GM19328 (cell line): ENCODE data around the gene PLCXD3.

ENCODE experiments used
- ATAC-seq: cut with Tn5 transposase; IDR thresholded peaks from one replicate; pipeline ENCODE4 v1.9.1; 2021; ENCODE audit warnings: mild to moderate bottlenecking, moderate library complexity; ENCODE audit not compliant: unreplicated experiment

Gene PLCXD3

DNA sequence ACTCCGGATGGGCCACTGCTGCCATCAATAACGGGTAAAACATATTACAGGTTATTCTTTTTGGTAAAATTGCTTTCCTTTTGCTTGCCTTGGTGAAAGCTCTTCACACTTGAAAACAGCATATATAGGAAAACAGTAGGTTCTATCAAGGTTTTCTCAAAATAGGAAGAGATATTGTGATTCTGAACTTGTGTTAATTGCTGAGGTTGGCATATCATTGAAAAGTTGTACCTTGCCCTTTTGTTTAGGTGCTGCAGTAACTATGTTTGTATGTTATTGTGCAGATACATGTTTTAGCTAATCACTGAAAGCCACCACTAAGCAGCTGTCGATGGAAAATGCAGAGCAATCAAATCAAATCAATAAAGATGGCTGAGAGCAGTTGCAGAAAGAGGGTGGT is 219.1 kb downstream of the PLCXD3 start:
- no peak for ATAC-seq

GRCh38 chr5:41290810-41291209 is 219.6 kb downstream of the PLCXD3 start:
- ATAC-seq, result no peak

GRCh38 chr5:41289970-41290464 is 220.4 kb downstream of the PLCXD3 start:
- ATAC-seq, result no peak

- ATAC-seq, result no peak
Observed at GRCh38 chr5:41286696-41287095, 223.7 kb downstream of the PLCXD3 start.

- ATAC-seq, result no peak
Observed at GRCh38 chr5:41286165-41286564, 224.2 kb downstream of the PLCXD3 start.

GRCh38 chr5:41284938-41285337 is 225.5 kb downstream of the PLCXD3 start:
- no peak for ATAC-seq

DNA sequence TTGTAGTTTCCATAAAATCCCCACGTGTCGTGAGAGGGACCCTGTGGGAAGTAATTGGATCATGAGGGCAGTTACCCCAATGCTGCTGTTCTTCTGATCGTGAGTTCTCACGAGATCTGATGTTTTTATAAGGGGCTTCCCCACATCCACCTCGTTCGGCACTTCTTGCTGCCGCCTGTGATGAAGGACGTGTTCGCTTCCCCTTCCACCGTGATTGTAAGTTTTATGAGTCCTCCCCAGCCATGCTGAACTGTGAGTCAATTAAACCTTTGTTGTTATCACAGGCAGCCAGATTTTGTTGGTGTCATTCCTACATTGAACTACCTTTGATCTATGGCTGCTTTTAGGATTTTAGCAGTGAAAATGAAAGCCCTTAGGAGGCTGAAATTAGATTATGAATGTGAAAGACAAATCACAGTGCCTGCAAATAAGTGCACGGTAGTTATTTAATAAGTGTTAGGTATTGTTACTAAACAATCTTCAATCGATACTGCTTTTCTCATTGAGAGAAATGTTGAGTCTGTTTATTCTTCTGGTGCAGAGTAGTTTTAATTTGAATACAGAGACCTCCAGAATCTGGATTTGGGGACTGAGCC is 229.1 kb downstream of the PLCXD3 start:
- no peak for ATAC-seq

DNA sequence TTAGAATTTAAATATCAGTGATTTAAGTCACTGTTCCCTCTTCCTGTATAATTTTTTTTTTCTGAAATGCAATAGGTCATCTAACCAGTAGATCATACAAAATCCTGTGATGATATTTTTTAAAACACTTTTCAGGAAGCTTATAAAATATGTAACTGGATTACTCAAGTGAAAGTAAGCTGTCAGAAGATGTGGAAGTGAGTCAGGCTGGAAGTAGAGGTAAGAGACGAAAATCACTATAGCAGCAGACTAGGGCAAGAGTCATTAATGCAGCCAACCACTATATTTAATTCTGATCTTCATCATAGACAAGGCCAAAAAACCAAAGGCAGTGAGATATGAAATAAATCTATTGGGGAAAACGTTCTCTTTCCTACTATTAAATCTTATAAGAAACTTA is 231.4 kb downstream of the PLCXD3 start:
- no peak for ATAC-seq

DNA sequence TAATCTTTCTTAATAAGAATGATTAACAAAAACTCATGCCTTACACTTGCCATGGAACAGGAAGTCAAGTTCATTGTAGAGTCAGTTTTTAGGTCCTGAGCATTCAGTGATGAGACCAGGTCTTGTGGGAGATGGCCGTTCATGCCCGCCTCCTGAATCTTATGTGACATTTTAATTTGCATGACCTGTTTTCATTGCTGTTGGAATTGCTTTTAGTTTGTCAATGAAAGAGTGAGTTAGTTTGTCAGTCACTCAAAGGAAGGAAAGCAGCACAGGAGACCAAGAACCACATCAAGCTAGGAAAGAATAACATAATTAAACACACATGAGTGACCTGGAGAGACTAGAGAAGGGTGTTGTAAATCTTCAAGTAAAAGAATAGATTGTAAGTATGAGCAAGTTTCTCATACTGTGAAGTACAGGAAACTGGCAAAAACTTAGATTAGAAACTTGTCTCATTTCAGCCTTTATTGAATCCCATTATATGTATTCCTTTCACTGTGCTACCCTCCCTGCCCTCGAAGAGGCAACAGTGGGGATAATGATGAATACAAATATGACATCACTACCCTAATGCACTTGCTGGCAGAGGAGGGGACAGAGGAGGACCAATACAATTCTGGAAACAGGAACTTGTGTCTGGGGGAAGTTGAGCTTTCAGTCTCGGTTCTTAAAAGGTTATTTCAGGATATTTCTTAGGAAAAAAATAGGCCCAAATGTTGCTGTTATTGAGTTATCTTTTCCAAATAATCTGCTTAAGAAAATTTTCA is 232.7 kb downstream of the PLCXD3 start:
- no peak for ATAC-seq

GRCh38 chr5:41275813-41276512 is 234.4 kb downstream of the PLCXD3 start:
- ATAC-seq, result no peak

GRCh38 chr5:41270423-41271251 is 239.8 kb downstream of the PLCXD3 start:
- peak; percentile 75 for ATAC-seq

DNA sequence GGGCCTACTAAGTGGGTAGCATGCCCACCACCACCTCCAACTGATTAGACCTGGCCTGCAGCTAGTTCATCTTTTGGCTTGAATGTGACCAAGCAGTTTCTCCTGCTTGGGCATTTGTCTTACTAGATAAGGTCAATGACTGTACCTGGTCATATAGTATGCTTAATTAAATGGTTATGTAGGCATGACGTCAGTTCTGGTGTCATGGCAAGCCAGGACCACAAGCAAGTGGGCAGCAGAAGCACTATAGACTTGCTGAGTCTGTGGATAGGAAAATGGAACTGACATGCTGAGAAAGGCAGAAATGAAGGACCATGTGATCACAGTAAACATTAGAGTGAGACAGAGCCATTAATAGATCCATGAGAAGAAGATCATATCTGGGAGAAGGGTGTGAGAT is 241.5 kb downstream of the PLCXD3 start:
- ATAC-seq, result no peak

- no peak for ATAC-seq
Observed at GRCh38 chr5:41266377-41266776, 244.0 kb downstream of the PLCXD3 start.

DNA sequence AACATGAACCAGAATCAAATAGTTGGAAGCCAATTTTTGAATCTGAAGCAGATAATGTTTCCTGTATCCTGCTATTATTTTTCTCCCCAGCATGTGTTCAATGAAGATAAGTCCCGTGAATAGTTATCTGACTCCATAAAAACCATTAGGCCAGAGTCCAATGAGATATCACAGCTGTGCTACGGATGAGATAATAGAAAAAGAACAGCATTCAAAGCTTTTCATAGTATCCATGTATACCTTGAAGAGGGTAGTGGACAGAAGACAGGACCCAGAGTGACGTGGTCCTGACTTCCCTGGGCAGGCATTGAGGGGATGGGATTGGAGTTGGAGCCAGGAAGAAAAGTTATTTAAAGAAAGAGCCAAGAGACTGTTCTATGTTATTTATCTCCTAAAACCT is 246.4 kb downstream of the PLCXD3 start:
- no peak for ATAC-seq

- ATAC-seq, result no peak
Observed at GRCh38 chr5:41263335-41263734, 247.1 kb downstream of the PLCXD3 start.
